Caco-2 (cell line): Measurements from ENCODE around the gene RUNX1. TPM values are rescaled to one million over a fixed set of nuclear protein-coding genes. Genes with fewer than 3 reads are reported as not detected.

ENCODE experiments used
- BruUV-seq: library from RNA; stranded (reverse); fragments of 400-500 nt; replicated peaks from 2 replicates; lab custom pipeline; 2021; lab: Mats Ljungman, UMichigan
- CTCF ChIA-PET: fragments of 300-600 bp; sonication (Branson Sonifier 250); formaldehyde crosslinking; loops from one replicate; lab custom pipeline; 2022; ENCODE audit warnings: antibody characterized with exemption; lab: Charles Lee
- POLR2A ChIA-PET: fragments of 300-600 bp; sonication (Branson Sonifier 250); formaldehyde crosslinking; loops from one replicate; lab custom pipeline; 2022; ENCODE audit warnings: antibody characterized with exemption; lab: Charles Lee
- DNase-seq, 2 experiments: peaks; one replicate each; pipeline versions ENCODE4 v3.0.0 to v3.0.0-alpha.2; 2020 to 2022
- H3K27me3 ChIP-seq: replicated peaks from 2 replicates; pipeline ENCODE4 v1.6.0; 2011; ENCODE audit warnings: low read length; ENCODE audit not compliant: control insufficient read depth, insufficient read depth
- H3K36me3 ChIP-seq: 2 replicates; pipeline ENCODE4 v1.5.1; 2011; ENCODE audit warnings: low read length; ENCODE audit not compliant: control insufficient read depth, insufficient read depth
- H3K4me1 ChIP-seq: fragments of 250-450 bp; sonication (Bioruptor Pico); 2 replicates; pipeline ENCODE4 v1.5.1; 2020; ENCODE audit warnings: mild to moderate bottlenecking
- H3K4me3 ChIP-seq: 2 replicates; pipeline ENCODE4 v1.5.1; 2011; ENCODE audit warnings: low read depth, mild to moderate bottlenecking, control low read depth, low read length
- H3K9me3 ChIP-seq: fragments of 250-450 bp; sonication (Bioruptor Pico); 2 replicates; pipeline ENCODE4 v1.5.1; 2020; ENCODE audit warnings: mild to moderate bottlenecking, moderate library complexity
- H3K27ac Mint-ChIP-seq: one replicate; pipeline ENCODE4 v1.8.0; 2022; ENCODE audit warnings: mixed read lengths; ENCODE audit not compliant: unreplicated experiment
- H3K27me3 Mint-ChIP-seq: one replicate; pipeline ENCODE4 v1.8.0; 2022; ENCODE audit warnings: mixed read lengths; ENCODE audit not compliant: insufficient read depth, unreplicated experiment
- H3K36me3 Mint-ChIP-seq: one replicate; pipeline ENCODE4 v1.8.0; 2022; ENCODE audit warnings: mild to moderate bottlenecking, mixed read lengths; ENCODE audit not compliant: insufficient read depth, unreplicated experiment
- H3K4me1 Mint-ChIP-seq: one replicate; pipeline ENCODE4 v1.8.0; 2022; ENCODE audit warnings: low read depth, mixed read lengths; ENCODE audit not compliant: unreplicated experiment
- H3K4me3 Mint-ChIP-seq: one replicate; pipeline ENCODE4 v1.8.0; 2022; ENCODE audit warnings: mild to moderate bottlenecking, moderate library complexity, mixed read lengths; ENCODE audit not compliant: unreplicated experiment
- H3K9me3 Mint-ChIP-seq: one replicate; pipeline ENCODE4 v1.8.0; 2022; ENCODE audit warnings: mixed read lengths; ENCODE audit not compliant: unreplicated experiment
- intact Hi-C: fragments of 100-400 bp; cut with micrococcal nuclease; formaldehyde crosslinking; loops from one replicate; pipeline ENCODE4 v1.10.0; 2022; ENCODE audit not compliant: unreplicated experiment
- total RNA-seq: library from RNA; stranded (reverse); gene quantifications from 2 replicates; pipeline ENCODE4 v1.2.3, GENCODE V29; 2022
- TF ChIP-seq, protein P1 (sequence below), 2 experiments: fragments of 200-600 bp in 1 of 2; IDR thresholded peaks; 1 replicate in 1 of 2; 2 replicates in 1 of 2; pipeline versions ENCODE4 v1.5.1 to v1.8.0; 2011 to 2022; ENCODE audit warnings: antibody characterized with exemption in 1 of 2, control low read depth in 1 of 2, inconsistent platforms in 1 of 2, low read depth in 1 of 2, low read length in 1 of 2, mild to moderate bottlenecking in 1 of 2, moderate library complexity in 1 of 2; ENCODE audit not compliant: insufficient read depth in 1 of 2, severe bottlenecking in 1 of 2, unreplicated experiment in 1 of 2

Gene RUNX1
- total RNA-seq, 1 experiment from 2014 or later = 11.7 TPM

- Histone ChIP-seq H3K4me3 (no peak overlapping the region), H3K27me3 (no peaks in the 10 kb centered on the region), H3K4me1 (peaks cover 14% of the 10 kb centered on the region), H3K36me3 (no peaks in the 10 kb centered on the region), H3K9me3 (no peaks in the 10 kb centered on the region)
- no TSS peak for BruUV-seq
- H3K27me3 Mint-ChIP-seq = no peaks in the 10 kb centered on the region
- no peaks in the 10 kb centered on the region for H3K9me3 Mint-ChIP-seq
- H3K4me1 Mint-ChIP-seq = peaks cover 13% of the 10 kb centered on the region
- no peak for DNase-seq
- H3K27ac Mint-ChIP-seq = no peak overlapping the region
- TF ChIP-seq, protein P1, sequence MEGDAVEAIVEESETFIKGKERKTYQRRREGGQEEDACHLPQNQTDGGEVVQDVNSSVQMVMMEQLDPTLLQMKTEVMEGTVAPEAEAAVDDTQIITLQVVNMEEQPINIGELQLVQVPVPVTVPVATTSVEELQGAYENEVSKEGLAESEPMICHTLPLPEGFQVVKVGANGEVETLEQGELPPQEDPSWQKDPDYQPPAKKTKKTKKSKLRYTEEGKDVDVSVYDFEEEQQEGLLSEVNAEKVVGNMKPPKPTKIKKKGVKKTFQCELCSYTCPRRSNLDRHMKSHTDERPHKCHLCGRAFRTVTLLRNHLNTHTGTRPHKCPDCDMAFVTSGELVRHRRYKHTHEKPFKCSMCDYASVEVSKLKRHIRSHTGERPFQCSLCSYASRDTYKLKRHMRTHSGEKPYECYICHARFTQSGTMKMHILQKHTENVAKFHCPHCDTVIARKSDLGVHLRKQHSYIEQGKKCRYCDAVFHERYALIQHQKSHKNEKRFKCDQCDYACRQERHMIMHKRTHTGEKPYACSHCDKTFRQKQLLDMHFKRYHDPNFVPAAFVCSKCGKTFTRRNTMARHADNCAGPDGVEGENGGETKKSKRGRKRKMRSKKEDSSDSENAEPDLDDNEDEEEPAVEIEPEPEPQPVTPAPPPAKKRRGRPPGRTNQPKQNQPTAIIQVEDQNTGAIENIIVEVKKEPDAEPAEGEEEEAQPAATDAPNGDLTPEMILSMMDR (IDR thresholded peaks at IDR 0.05; ENCODE audit: insufficient read depth in 1 of 2, low read depth in 1 of 2, low read length in 1 of 2, severe bottlenecking in 1 of 2, unreplicated experiment in 1 of 2) = no peak
- intact Hi-C loops = no loop called here
- H3K4me3 Mint-ChIP-seq = no peak overlapping the region
- no peaks in the 10 kb centered on the region for H3K36me3 Mint-ChIP-seq
- ChIA-PET POLR2A (no interaction called here), CTCF (no interaction called here)
Measured at GRCh38 chr21:34924771-34925419, 124.2 kb downstream of the RUNX1 start.

DNA sequence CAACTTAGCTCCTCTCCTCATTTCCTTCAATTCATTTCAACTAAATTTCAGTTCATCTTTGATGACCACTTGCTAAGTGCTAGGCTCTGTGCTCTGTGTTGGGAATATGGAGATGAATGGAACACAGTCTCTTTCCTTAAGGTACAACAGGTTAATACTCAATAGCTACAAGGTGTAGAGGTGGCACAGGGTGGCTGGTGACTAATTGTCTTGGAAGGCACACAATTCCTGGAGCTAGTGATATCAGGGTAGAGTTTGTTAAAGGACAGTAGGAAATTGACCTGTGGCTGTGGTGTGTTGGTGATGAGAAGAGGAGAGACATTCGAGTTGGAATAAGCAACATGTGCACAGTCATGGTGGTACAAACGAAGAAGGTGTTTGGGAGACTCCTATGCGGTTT lies 124.9 kb downstream of the RUNX1 start:
- POLR2A ChIA-PET = no interaction called here
- Mint-ChIP-seq H3K4me1 (peaks cover 13% of the 10 kb centered on the region), H3K27me3 (no peaks in the 10 kb centered on the region), H3K9me3 (no peaks in the 10 kb centered on the region), H3K27ac (no peak overlapping the region), H3K36me3 (no peaks in the 10 kb centered on the region), H3K4me3 (no peak overlapping the region)
- Histone ChIP-seq H3K4me1 (peaks cover 14% of the 10 kb centered on the region), H3K36me3 (no peaks in the 10 kb centered on the region), H3K9me3 (no peaks in the 10 kb centered on the region), H3K27me3 (no peaks in the 10 kb centered on the region), H3K4me3 (no peak overlapping the region)
- BruUV-seq = no TSS peak
- CTCF ChIA-PET = interaction anchor here (0.6 kb wide), 1 partner anchor 841 kb away, joined by 3 read pairs; no protein-coding TSS in a partner anchor
- intact Hi-C loops = no loop called here
- DNase-seq = no peak
- TF ChIP-seq, protein P1 (IDR thresholded peaks at IDR 0.05; ENCODE audit: insufficient read depth in 1 of 2, low read depth in 1 of 2, low read length in 1 of 2, severe bottlenecking in 1 of 2, unreplicated experiment in 1 of 2) = no peak

DNA sequence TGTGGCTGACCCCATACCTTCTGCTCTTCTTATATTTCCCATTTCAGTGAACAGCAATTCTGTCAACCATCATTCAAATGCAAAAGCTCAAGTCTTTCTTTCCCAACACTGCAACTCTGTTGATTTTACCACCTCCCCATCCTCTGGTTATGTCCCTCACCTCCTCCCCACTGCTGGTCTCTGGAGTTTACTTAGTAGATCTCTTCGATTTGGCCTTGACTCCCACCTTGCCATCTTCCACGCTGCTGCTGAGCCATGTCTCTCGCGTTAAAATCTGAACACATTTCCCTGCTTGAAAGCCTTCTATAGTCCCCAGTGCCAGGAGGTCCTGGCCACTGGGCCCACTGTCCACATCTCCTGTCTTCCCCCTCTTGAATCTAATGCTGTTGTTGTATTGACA lies 125.5 kb downstream of the RUNX1 start:
- H3K4me1 Mint-ChIP-seq = peaks cover 13% of the 10 kb centered on the region
- POLR2A ChIA-PET = no interaction called here
- intact Hi-C loops = no loop called here
- H3K27ac Mint-ChIP-seq = no peak overlapping the region
- no peaks in the 10 kb centered on the region for H3K36me3 Mint-ChIP-seq
- H3K27me3 Mint-ChIP-seq = no peaks in the 10 kb centered on the region
- Histone ChIP-seq H3K9me3 (no peaks in the 10 kb centered on the region), H3K36me3 (no peaks in the 10 kb centered on the region), H3K4me1 (peaks cover 14% of the 10 kb centered on the region), H3K27me3 (no peaks in the 10 kb centered on the region), H3K4me3 (no peak overlapping the region)
- no TSS peak for BruUV-seq
- CTCF ChIA-PET = interaction anchor here (0.6 kb wide), 1 partner anchor 841 kb away, joined by 3 read pairs; no protein-coding TSS in a partner anchor
- no peaks in the 10 kb centered on the region for H3K9me3 Mint-ChIP-seq
- no peak overlapping the region for H3K4me3 Mint-ChIP-seq
- no peak for DNase-seq
- TF ChIP-seq, protein P1 (IDR thresholded peaks at IDR 0.05; ENCODE audit: insufficient read depth in 1 of 2, low read depth in 1 of 2, low read length in 1 of 2, severe bottlenecking in 1 of 2, unreplicated experiment in 1 of 2) = no peak
